Skeletal muscle satellite cell (primary cell): Measurements from ENCODE around the gene MICALL2.

ENCODE experiments used
- H3K27me3 ChIP-seq: 2 replicates; pipeline ENCODE4 v1.7.0; 2013; ENCODE audit warnings: low read length; ENCODE audit not compliant: control insufficient read depth, insufficient read depth
- H3K36me3 ChIP-seq: 2 replicates; pipeline ENCODE4 v1.7.0; 2013; ENCODE audit warnings: mild to moderate bottlenecking, control low read depth, low read length; ENCODE audit not compliant: insufficient read depth
- H3K4me1 ChIP-seq: 2 replicates; pipeline ENCODE4 v1.7.0; 2013; ENCODE audit warnings: low read length; ENCODE audit not compliant: control insufficient read depth, insufficient read depth
- H3K4me2 ChIP-seq: 2 replicates; pipeline ENCODE4 v1.7.0; 2013; ENCODE audit warnings: mild to moderate bottlenecking, low read length
- H3K4me3 ChIP-seq: 2 replicates; pipeline ENCODE4 v1.7.0; 2013; ENCODE audit warnings: low read length
- H3K9ac ChIP-seq: 2 replicates; pipeline ENCODE4 v1.7.0; 2013; ENCODE audit warnings: mild to moderate bottlenecking, low read depth, low read length, moderate library complexity
- H3K9me3 ChIP-seq: replicated peaks from 2 replicates; pipeline ENCODE4 v1.7.0; 2013; ENCODE audit warnings: mild to moderate bottlenecking, control low read depth, low read length

MICALL2 gene

GRCh38 chr7:1436608-1437007 is 22.7 kb downstream of the MICALL2 start:
- H3K9ac ChIP-seq = no peak overlapping the region
- no peak overlapping the region for H3K4me2 ChIP-seq
- H3K36me3 ChIP-seq = peaks cover 14% of the 10 kb centered on the region
- peaks cover 1% of the 10 kb centered on the region for H3K27me3 ChIP-seq
- H3K4me1 ChIP-seq = no peaks in the 10 kb centered on the region
- no peaks in the 10 kb centered on the region for H3K9me3 ChIP-seq
- H3K4me3 ChIP-seq = no peak overlapping the region

GRCh38 chr7:1434891-1435670 is 24.2 kb downstream of the MICALL2 start:
- H3K36me3 ChIP-seq = peaks cover 10% of the 10 kb centered on the region
- no peaks in the 10 kb centered on the region for H3K4me1 ChIP-seq
- H3K4me3 ChIP-seq = no peak overlapping the region
- H3K9me3 ChIP-seq = no peaks in the 10 kb centered on the region
- H3K4me2 ChIP-seq = no peak overlapping the region
- no peak overlapping the region for H3K9ac ChIP-seq
- H3K27me3 ChIP-seq = peaks cover 8% of the 10 kb centered on the region

GRCh38 chr7:1434165-1434718 is 25.0 kb downstream of the MICALL2 start:
- Histone ChIP-seq H3K9me3 (no peaks in the 10 kb centered on the region), H3K9ac (no peak overlapping the region), H3K27me3 (peaks cover 12% of the 10 kb centered on the region), H3K4me3 (no peak overlapping the region), H3K4me2 (no peak overlapping the region), H3K36me3 (peaks cover 10% of the 10 kb centered on the region), H3K4me1 (no peaks in the 10 kb centered on the region)

- Histone ChIP-seq H3K4me1 (no peaks in the 10 kb centered on the region), H3K4me3 (no peak overlapping the region), H3K9ac (no peak overlapping the region), H3K36me3 (peaks cover 9% of the 10 kb centered on the region), H3K4me2 (no peak overlapping the region), H3K27me3 (peaks cover 19% of the 10 kb centered on the region), H3K9me3 (no peaks in the 10 kb centered on the region)
These were observed 25.9 kb downstream of the MICALL2 start for GRCh38 chr7:1433128-1433920.

- Histone ChIP-seq H3K9ac (no peak overlapping the region), H3K9me3 (no peaks in the 10 kb centered on the region), H3K36me3 (peaks cover 6% of the 10 kb centered on the region), H3K27me3 (peaks cover 21% of the 10 kb centered on the region), H3K4me2 (no peak overlapping the region), H3K4me1 (no peaks in the 10 kb centered on the region), H3K4me3 (no peak overlapping the region)
These were observed 26.7 kb downstream of the MICALL2 start for GRCh38 chr7:1432411-1433082.

GRCh38 chr7:1431634-1432380 is 27.5 kb downstream of the MICALL2 start:
- Histone ChIP-seq H3K4me1 (no peaks in the 10 kb centered on the region), H3K27me3 (peaks cover 27% of the 10 kb centered on the region), H3K4me3 (no peak overlapping the region), H3K9me3 (no peaks in the 10 kb centered on the region), H3K36me3 (peaks cover 2% of the 10 kb centered on the region), H3K9ac (no peak overlapping the region), H3K4me2 (no peak overlapping the region)

- H3K4me1 ChIP-seq = no peaks in the 10 kb centered on the region
- H3K27me3 ChIP-seq = peaks cover 29% of the 10 kb centered on the region
- no peaks in the 10 kb centered on the region for H3K36me3 ChIP-seq
- no peak overlapping the region for H3K9ac ChIP-seq
- no peak overlapping the region for H3K4me2 ChIP-seq
- H3K9me3 ChIP-seq = no peaks in the 10 kb centered on the region
- no peak overlapping the region for H3K4me3 ChIP-seq
These were observed 28.0 kb downstream of the MICALL2 start for GRCh38 chr7:1431226-1431625.

- H3K36me3 ChIP-seq = no peaks in the 10 kb centered on the region
- H3K27me3 ChIP-seq = peaks cover 29% of the 10 kb centered on the region
- H3K4me3 ChIP-seq = no peak overlapping the region
- no peaks in the 10 kb centered on the region for H3K9me3 ChIP-seq
- H3K9ac ChIP-seq = no peak overlapping the region
- H3K4me1 ChIP-seq = no peaks in the 10 kb centered on the region
- no peak overlapping the region for H3K4me2 ChIP-seq
These were observed 29.0 kb downstream of the MICALL2 start for GRCh38 chr7:1430056-1430845.

- H3K4me2 ChIP-seq = no peak overlapping the region
- H3K27me3 ChIP-seq = peaks cover 38% of the 10 kb centered on the region
- no peaks in the 10 kb centered on the region for H3K36me3 ChIP-seq
- H3K4me3 ChIP-seq = no peak overlapping the region
- H3K9ac ChIP-seq = no peak overlapping the region
- H3K9me3 ChIP-seq = no peaks in the 10 kb centered on the region
- no peaks in the 10 kb centered on the region for H3K4me1 ChIP-seq
These were observed 30.2 kb downstream of the MICALL2 start for GRCh38 chr7:1428941-1429501.

GRCh38 chr7:1427064-1427657 is 32.1 kb downstream of the MICALL2 start:
- Histone ChIP-seq H3K9me3 (no peaks in the 10 kb centered on the region), H3K9ac (no peak overlapping the region), H3K4me3 (no peak overlapping the region), H3K4me1 (no peaks in the 10 kb centered on the region), H3K4me2 (no peak overlapping the region), H3K27me3 (peaks cover 51% of the 10 kb centered on the region), H3K36me3 (no peaks in the 10 kb centered on the region)
